Skin epidermis (tissue), 12 donors: ENCODE results near the gene RHBDD1.

Experiments used
- H3K27ac ChIP-seq, 21 experiments: fragments of 200-600 bp; sonication (generic) in 11 of 21; one replicate each; pipeline ENCODE4 v1.5.0; 2020; ENCODE audit warnings: mild to moderate bottlenecking in 3 of 21, inconsistent platforms in 2 of 21, moderate library complexity in 2 of 21
- H3K4me3 ChIP-seq, 7 experiments: fragments of 200-600 bp; sonication (generic) in 2 of 7; one replicate each; pipeline ENCODE4 v1.5.0; 2020; ENCODE audit warnings: inconsistent platforms in 2 of 7, mild to moderate bottlenecking in 2 of 7, moderate library complexity in 1 of 7

The RHBDD1 gene

GRCh38 chr2:227006189-227006897 lies 170.5 kb downstream of the RHBDD1 start:
- H3K4me3 ChIP-seq, result no peak overlapping the region

GRCh38 chr2:227007148-227007547 lies 171.3 kb downstream of the RHBDD1 start:
- Histone ChIP-seq H3K4me3 (no peak overlapping the region), H3K27ac (no peak overlapping the region)

More at GRCh38 chr2:227006189-227006897, 170.5 kb downstream of the RHBDD1 start:
- H3K27ac ChIP-seq, result no peak overlapping the region

- Histone ChIP-seq H3K27ac (no peak overlapping the region), H3K4me3 (no peak overlapping the region)
Measured at GRCh38 chr2:227007940-227008339, 172.1 kb downstream of the RHBDD1 start.

- no peak overlapping the region for H3K27ac ChIP-seq
- H3K4me3 ChIP-seq, result no peak overlapping the region
Measured at GRCh38 chr2:227010433-227010832, 174.6 kb downstream of the RHBDD1 start.

- Histone ChIP-seq H3K4me3 (no peak overlapping the region), H3K27ac (no peak overlapping the region)
Measured at GRCh38 chr2:227013330-227013729, 177.5 kb downstream of the RHBDD1 start.

- Histone ChIP-seq H3K4me3 (no peak overlapping the region), H3K27ac (no peak overlapping the region)
Measured at GRCh38 chr2:227013881-227014280, 178.0 kb downstream of the RHBDD1 start.

- H3K27ac ChIP-seq, result no peak overlapping the region
- no peak overlapping the region for H3K4me3 ChIP-seq
Measured at GRCh38 chr2:227016894-227017293, 181.0 kb downstream of the RHBDD1 start.

GRCh38 chr2:227020416-227020815 lies 184.6 kb downstream of the RHBDD1 start:
- Histone ChIP-seq H3K4me3 (no peak overlapping the region), H3K27ac (no peak overlapping the region)

- no peak overlapping the region for H3K4me3 ChIP-seq
- no peak overlapping the region for H3K27ac ChIP-seq
Measured at GRCh38 chr2:227022608-227023007, 186.8 kb downstream of the RHBDD1 start.

GRCh38 chr2:227025510-227025909 lies 189.7 kb downstream of the RHBDD1 start:
- Histone ChIP-seq H3K4me3 (no peak overlapping the region), H3K27ac (no peak overlapping the region)

- H3K27ac ChIP-seq, result no peak overlapping the region
- no peak overlapping the region for H3K4me3 ChIP-seq
Measured at GRCh38 chr2:227029426-227030105, 193.7 kb downstream of the RHBDD1 start.

- no peak overlapping the region for H3K4me3 ChIP-seq
- no peak overlapping the region for H3K27ac ChIP-seq
Measured at GRCh38 chr2:227030789-227031188, 194.9 kb downstream of the RHBDD1 start.

GRCh38 chr2:227031379-227031778 lies 195.5 kb downstream of the RHBDD1 start:
- H3K27ac ChIP-seq, result no peak overlapping the region
- H3K4me3 ChIP-seq, result no peak overlapping the region

GRCh38 chr2:227033471-227034148 lies 197.8 kb downstream of the RHBDD1 start:
- H3K27ac ChIP-seq, result no peak overlapping the region
- no peak overlapping the region for H3K4me3 ChIP-seq

- no peak overlapping the region for H3K27ac ChIP-seq
Measured at GRCh38 chr2:227035711-227036367, 200.0 kb downstream of the RHBDD1 start.

GRCh38 chr2:227036527-227036926 lies 200.7 kb downstream of the RHBDD1 start:
- Histone ChIP-seq H3K27ac (no peak overlapping the region), H3K4me3 (no peak overlapping the region)

More at GRCh38 chr2:227035711-227036367, 200.0 kb downstream of the RHBDD1 start:
- no peak overlapping the region for H3K4me3 ChIP-seq

- Histone ChIP-seq H3K27ac (no peak overlapping the region), H3K4me3 (no peak overlapping the region)
Measured at GRCh38 chr2:227038550-227039189, 202.8 kb downstream of the RHBDD1 start.

GRCh38 chr2:227043981-227044380 lies 208.1 kb downstream of the RHBDD1 start:
- no peak overlapping the region for H3K27ac ChIP-seq
- H3K4me3 ChIP-seq, result no peak overlapping the region
